Parathyroid adenoma (tissue), 2 donors: ENCODE data around the gene SEC24A.

ENCODE experiments used
- H2AFZ ChIP-seq: fragments of 300-600 bp; sonication (generic); one replicate; pipeline ENCODE4 v1.7.0; 2017; ENCODE audit warnings: antibody characterized with exemption, mild to moderate bottlenecking
- H3K27ac ChIP-seq: fragments of 300-600 bp; sonication (generic); one replicate; pipeline ENCODE4 v1.7.0; 2017
- H3K27me3 ChIP-seq: fragments of 300-600 bp; sonication (generic); one replicate; pipeline ENCODE4 v1.7.0; 2017; ENCODE audit warnings: low read length; ENCODE audit not compliant: control insufficient read depth, insufficient read depth
- H3K36me3 ChIP-seq: fragments of 300-600 bp; sonication (generic); one replicate; pipeline ENCODE4 v1.7.0; 2017; ENCODE audit warnings: low read length; ENCODE audit not compliant: control insufficient read depth, insufficient read depth
- H3K4me1 ChIP-seq: fragments of 300-600 bp; sonication (generic); one replicate; pipeline ENCODE4 v1.7.0; 2017; ENCODE audit warnings: control low read depth
- H3K4me2 ChIP-seq: fragments of 300-600 bp; sonication (generic); one replicate; pipeline ENCODE4 v1.7.0; 2017; ENCODE audit warnings: low read length
- H3K4me3 ChIP-seq: fragments of 300-600 bp; sonication (generic); one replicate; pipeline ENCODE4 v1.7.0; 2017; ENCODE audit warnings: low read depth, low read length
- H3K79me2 ChIP-seq: fragments of 300-600 bp; sonication (generic); one replicate; pipeline ENCODE4 v1.7.0; 2017; ENCODE audit warnings: control low read depth
- H3K9ac ChIP-seq: fragments of 300-600 bp; sonication (generic); one replicate; pipeline ENCODE4 v1.7.0; 2017; ENCODE audit warnings: mild to moderate bottlenecking
- H3K9me3 ChIP-seq: fragments of 300-600 bp; sonication (generic); one replicate; pipeline ENCODE4 v1.7.0; 2017; ENCODE audit warnings: low read length; ENCODE audit not compliant: control insufficient read depth
- CTCF ChIP-seq: fragments of 300-600 bp; sonication (generic); IDR thresholded peaks from one replicate; pipeline ENCODE4 v1.7.0; 2017; ENCODE audit warnings: antibody characterized with exemption, mild to moderate bottlenecking
- donor health status: primary hyperparathyroidism.

SEC24A gene

GRCh38 chr5:134772461-134773125 is 124.0 kb downstream of the SEC24A start:
- Histone ChIP-seq H3K4me1 (no peaks in the 10 kb centered on the region), H3K36me3 (no peaks in the 10 kb centered on the region), H3K9me3 (no peaks in the 10 kb centered on the region), H3K9ac (no peak overlapping the region), H2AFZ (no peak overlapping the region), H3K27ac (no peak overlapping the region), H3K4me3 (no peak overlapping the region), H3K27me3 (no peaks in the 10 kb centered on the region), H3K79me2 (no peaks in the 10 kb centered on the region), H3K4me2 (no peak overlapping the region)
- TF ChIP-seq CTCF: no peak

GRCh38 chr5:134777366-134777765 is 128.8 kb downstream of the SEC24A start:
- no peak overlapping the region for H3K4me2 ChIP-seq
- no peak overlapping the region for H3K27ac ChIP-seq
- no peak overlapping the region for H2AFZ ChIP-seq
- no peaks in the 10 kb centered on the region for H3K27me3 ChIP-seq
- no peaks in the 10 kb centered on the region for H3K9me3 ChIP-seq
- no peaks in the 10 kb centered on the region for H3K4me1 ChIP-seq
- no peak overlapping the region for H3K4me3 ChIP-seq
- H3K79me2 ChIP-seq: no peaks in the 10 kb centered on the region
- no peak overlapping the region for H3K9ac ChIP-seq
- H3K36me3 ChIP-seq: no peaks in the 10 kb centered on the region
- no peak for TF ChIP-seq CTCF
